Epithelial cell of prostate (primary cell): Measurements from ENCODE around the gene TOP2B.

Experiments
- DNase-seq: peaks from one replicate; pipeline ENCODE4 v3.0.0-alpha.2; 2011; ENCODE audit warnings: low read depth, low spot score
- H3K27ac ChIP-seq: fragments of 450-650 bp; 2 replicates; pipeline ENCODE4 v1.5.1; 2017; ENCODE audit warnings: mild to moderate bottlenecking

TOP2B gene

GRCh38 chr3:25633919-25634318, 30.8 kb downstream of the TOP2B start:
- DNase-seq: no peak
- no peak overlapping the region for H3K27ac ChIP-seq

DNA sequence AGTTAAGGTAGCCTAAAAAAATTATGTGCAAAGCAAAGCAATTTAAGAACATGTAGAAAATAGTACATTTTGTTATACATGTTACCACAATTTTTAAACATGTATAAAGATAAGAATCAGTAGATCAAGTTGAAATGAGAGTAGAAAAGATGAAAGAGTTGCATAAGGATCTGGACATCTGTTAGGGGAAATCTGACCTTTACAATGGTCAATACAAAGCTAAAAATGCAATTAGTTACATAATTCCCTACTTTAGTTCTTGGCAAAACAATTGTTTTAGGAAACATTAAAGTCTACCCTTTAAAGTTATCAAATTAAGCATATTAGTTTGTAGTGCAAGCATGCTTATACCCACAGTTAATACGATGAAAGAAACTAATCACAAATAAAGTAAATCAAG, 32.7 kb downstream of the TOP2B start:
- no peak overlapping the region for H3K27ac ChIP-seq
- no peak for DNase-seq

DNA sequence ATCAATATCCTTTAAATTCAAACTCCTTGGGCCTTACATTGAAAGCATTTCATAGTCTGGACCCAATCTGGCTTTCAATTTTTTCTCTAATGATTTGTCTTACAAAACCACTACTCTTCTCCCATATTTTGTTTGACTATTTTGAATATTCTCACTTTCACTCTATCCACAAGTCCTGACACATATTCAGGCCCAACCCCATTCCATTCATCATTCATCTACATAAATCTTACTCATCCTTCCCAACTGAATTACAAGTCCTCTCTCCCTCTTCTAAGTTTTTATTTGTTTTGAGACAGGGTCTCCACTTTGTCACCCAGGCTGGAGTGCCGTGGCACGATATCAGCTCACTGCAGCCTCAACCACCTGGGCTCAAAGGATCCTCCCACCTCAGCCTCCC, 43.6 kb downstream of the TOP2B start:
- H3K27ac ChIP-seq: no peak overlapping the region
- DNase-seq: peak; percentile 18

- DNase-seq: no peak
- H3K27ac ChIP-seq: no peak overlapping the region
Observed at GRCh38 chr3:25620493-25620892, 44.2 kb downstream of the TOP2B start.

DNA sequence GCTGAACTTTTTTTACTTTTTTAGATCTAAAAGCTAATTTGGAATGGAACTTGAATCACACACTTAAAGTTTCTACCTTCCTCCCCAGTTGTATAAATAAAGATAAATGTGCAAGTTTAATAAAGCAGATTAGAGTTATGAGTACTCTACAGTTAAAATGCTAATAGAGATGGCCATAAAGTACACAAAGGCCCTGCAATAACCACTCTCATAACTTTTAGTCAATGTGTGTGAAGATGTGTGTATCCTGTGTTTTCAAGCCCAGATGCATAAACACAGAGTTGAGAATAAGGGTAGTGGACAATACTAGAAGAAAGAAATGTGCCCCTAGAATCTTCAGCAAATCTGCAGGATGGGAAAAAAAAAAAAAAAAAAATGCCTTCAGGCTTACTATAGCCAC, 45.3 kb downstream of the TOP2B start:
- DNase-seq: no peak
- H3K27ac ChIP-seq: no peak overlapping the region

DNA sequence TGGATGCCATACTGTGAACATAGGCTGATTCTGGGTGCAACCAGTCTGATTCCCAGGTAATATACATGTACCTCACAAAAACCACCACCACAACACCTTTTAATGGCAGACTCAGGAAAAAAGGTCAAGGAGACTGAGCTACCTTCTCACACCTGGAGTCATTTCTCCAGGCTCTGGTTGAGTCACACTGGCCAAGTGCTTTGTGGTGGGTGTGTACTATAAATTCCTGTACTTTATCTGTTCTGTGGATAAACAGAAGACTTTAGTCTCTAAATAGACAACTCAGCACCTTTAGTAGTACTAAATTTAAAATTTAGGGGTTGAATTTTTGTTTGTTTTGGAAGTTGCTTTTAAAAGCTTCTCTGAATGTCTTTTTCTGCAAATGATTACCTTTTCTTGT, 46.7 kb downstream of the TOP2B start:
- no peak for DNase-seq
- no peak overlapping the region for H3K27ac ChIP-seq

DNA sequence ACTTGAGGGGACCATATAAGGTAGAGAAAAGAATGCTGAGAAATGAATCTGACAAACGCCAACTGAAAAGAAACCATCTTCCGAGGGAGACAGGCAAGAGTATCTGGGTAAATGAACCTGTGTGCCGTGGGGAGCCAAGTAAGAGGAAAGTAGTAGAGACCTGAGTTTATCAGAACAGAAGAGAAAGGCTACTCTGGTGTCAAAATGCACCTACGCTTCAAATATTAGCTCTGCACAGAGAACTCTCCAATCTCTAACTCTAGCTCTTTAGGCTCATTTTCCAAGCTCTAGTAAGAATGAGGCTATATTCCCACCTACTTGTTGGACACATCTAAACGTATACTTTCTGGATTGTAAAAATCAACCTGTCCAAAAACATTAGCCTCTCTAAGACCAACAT, 53.5 kb downstream of the TOP2B start:
- H3K27ac ChIP-seq: no peak overlapping the region
- DNase-seq: no peak

DNA sequence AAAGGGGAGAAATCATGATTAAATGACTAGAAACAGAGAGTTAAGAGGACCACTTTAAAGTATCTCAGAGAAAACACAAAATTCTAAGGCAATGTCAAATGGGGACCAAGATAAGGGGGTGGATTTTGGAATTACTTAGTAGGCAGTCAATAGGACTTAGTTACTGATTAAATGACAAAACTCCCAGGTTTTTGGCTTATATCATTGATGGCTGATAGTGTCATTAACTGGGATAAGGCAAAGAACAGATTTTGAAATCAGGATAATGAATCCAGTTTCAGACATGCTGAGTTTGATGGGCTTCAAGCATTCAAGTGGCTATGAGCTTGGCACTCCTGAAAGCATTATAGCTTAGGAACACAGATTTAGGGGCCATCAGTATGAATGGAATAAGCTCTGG, 53.9 kb downstream of the TOP2B start:
- DNase-seq: no peak

GRCh38 chr3:25610167-25610566, 54.5 kb downstream of the TOP2B start:
- H3K27ac ChIP-seq: no peak overlapping the region
- no peak for DNase-seq

More for the DNA sequence above, 53.9 kb downstream of the TOP2B start:
- H3K27ac ChIP-seq: no peak overlapping the region

DNA sequence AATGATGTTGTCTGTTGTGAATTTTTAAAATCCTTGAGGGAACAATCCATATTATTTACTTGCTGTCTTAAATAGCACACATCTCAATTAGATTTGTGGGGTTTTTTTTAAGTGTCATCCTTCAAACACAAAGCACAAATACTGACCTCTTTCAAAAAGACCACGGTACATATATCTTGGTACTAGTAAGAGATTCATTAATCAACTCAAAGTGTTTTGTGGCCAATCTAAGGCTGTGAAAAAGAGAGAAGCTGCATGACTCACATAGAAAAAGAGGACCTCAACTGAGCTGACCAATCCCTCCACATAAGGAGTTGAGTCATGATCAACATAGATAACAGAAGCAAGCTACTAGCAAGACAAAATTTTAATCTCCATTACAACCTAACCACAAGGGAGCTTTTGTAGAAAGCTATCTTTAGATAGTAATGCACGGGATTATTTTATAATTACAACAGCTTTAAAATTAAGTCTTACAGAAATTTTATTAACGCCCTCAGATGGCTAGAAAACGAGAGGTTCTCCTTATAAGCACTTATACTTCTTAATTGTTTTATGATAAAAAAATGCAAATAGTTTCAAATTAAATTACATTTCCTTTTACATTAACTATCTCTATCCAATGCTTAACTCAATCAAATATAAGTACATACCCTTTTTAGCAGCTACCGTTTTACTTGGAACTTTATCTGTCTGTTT, 60.5 kb downstream of the TOP2B start:
- no peak for DNase-seq
- no peak overlapping the region for H3K27ac ChIP-seq

DNA sequence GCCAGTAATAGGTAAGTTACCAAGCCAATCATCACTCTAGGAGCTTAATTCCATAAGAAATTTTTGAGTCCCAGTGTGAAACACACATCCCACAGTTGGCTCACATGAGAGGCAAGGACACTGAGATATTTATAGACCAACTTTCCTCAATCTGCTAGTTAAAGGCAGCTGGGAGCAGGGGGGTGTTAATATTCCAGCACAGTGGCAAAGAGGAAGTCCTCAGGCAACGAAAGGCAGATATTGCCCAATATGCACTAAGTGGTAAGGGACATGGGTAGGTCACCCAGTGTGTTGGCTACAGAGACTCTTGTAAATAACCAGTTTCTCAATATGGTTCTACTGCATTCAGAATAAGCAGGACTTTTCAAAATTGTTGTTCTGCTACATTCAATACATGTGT, 61.0 kb downstream of the TOP2B start:
- no peak for DNase-seq
- no peak overlapping the region for H3K27ac ChIP-seq

DNA sequence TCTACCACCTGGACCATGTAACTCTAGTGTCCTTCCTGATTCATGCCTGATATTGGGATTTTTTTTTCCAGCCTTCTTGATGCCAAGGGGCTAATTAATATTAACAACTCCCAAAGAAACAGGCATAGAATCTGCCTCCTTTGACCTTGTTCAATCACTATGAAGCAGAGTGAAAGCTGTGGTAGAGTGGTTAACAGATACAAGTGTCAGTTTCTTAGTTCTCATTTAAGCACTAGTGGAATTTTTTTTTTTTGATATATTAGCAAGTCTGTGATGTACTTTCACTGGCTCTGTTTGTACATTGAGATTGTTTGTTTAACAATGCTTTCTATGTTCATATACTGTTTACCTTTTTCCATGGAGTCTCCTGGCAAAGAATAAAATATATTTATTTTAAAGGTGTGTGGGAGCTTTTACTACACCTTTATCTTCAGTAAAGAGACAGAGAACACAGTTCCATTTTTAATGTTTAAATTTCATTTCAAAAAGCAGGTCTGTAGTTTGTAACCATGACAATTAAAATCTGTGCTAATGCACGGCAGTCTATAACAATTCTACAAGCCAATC, 67.1 kb downstream of the TOP2B start:
- no peak overlapping the region for H3K27ac ChIP-seq
- DNase-seq: no peak

DNA sequence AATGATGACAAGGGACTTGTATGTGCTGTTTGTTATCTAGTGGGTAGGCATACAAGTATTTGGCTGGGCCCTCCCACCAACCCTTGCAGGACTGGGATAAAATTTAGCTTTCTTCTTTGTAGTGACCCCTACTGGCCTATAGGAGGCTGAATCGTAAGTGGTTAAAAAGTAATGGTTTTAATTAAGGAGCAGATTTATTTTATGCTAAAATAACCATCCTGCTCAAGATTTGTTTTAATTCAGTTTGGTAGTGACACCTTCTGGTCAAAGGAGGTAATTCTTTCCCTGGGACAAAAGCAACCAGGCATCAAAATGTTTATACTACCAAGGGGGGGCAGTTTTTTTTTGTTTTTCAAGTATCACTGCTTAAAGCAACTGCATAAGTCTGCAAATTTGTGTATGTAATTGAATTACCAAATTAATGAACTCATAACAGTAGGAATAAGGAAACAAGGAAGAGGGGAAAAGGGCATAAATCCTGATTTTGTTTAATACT, 70.7 kb downstream of the TOP2B start:
- no peak for DNase-seq
- no peak overlapping the region for H3K27ac ChIP-seq

GRCh38 chr3:25593001-25593400, 71.7 kb downstream of the TOP2B start:
- DNase-seq: no peak
- H3K27ac ChIP-seq: no peak overlapping the region

DNA sequence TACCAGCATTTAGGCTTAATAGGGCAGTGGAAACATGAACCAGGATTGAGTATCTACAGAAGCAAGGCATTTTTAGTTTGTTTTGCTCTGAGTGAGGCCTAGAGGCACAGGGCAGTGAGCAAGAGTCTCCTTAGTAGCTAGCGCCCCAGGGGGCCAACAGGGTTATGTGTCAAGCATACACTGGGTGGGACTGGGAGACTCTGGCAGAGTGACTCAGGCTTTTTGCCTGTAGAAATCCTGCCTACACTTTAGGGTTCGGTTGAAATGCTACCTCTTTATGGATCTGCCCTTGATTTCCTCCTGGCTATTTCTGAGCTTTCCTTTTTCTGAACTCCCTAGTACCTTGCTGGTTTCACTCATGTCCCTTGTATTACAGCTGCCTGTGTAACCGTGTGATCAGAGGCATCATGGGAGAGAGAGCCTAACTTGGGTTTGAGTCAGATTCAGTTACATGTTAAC, 72.2 kb downstream of the TOP2B start:
- H3K27ac ChIP-seq: no peak overlapping the region

GRCh38 chr3:25589783-25590258, 74.9 kb downstream of the TOP2B start:
- H3K27ac ChIP-seq: no peak overlapping the region
- no peak for DNase-seq

More for the DNA sequence above, 72.2 kb downstream of the TOP2B start:
- peak; percentile 40 for DNase-seq

GRCh38 chr3:25589104-25589782, 75.5 kb downstream of the TOP2B start:
- no peak for DNase-seq
- no peak overlapping the region for H3K27ac ChIP-seq

DNA sequence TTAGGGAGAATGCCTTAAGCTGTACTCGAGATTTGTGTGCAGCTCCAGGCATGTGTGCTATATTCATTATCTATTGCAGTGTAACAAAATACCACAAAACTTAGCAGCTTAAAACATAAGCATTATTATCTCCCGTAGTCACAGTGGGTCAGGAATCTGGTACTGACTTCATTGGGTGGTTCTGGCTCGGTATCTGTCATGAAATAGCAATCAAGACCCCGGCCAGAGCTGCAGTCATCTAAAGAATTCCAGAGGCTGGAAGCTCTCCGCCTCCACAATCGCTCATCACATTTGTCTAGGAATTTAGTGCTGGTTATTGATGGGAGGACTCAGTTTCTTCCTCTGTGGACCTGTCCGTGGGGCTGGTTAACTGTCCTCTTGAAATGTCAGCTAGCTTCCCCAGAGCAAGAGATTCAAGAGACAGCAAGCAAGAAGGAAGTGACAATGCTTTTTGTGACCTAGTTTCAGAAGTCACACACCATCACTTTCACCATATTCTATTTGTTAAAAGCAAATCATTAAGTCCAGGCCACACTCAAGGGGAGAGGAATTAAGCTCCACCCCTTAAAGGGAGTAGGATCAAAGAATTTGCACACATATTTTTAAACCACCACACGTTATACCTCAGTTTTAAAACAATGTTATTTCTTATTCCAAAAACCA, 76.1 kb downstream of the TOP2B start:
- H3K27ac ChIP-seq: no peak overlapping the region
- no peak for DNase-seq

- no peak overlapping the region for H3K27ac ChIP-seq
Observed at GRCh38 chr3:25587975-25588374, 76.7 kb downstream of the TOP2B start.

DNA sequence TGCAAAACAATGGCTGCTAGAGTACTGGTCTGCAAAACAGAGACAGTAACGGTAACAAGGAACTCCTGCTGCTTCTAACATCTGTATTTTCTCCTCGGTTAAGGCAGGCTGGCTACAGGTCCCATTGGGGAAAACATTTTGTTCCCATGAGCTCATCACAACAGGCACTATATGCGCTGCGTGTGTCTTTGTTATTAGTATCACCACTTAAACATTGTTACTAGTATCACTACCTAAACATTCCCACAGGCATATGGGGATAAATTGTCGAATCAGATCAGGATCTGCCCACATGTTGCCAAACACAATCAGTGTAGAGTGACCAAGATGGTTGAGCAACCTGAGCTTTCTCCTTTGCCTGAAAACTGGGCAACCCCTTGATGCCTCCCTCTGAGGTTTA, 77.2 kb downstream of the TOP2B start:
- H3K27ac ChIP-seq: no peak overlapping the region
- no peak for DNase-seq

More at GRCh38 chr3:25587975-25588374, 76.7 kb downstream of the TOP2B start:
- DNase-seq: no peak

DNA sequence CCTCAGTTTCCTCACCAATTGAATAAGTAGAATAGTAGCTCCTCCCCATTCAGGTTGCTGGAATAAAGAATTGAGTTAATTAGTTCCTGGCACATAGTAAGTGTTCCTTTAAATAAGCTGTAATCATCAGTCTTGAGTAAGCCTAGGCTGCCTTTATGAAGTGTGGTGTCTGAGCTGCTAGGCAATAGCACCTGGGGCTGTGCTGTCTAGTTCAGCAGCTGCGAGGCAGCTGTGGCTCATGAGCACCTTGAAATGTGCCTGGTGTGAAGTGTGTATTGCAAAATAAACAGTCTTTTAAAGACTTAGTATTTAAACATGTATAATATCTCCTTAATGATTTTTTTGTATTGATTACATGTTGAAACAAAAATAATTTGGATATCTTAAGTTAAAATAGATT, 77.6 kb downstream of the TOP2B start:
- DNase-seq: no peak
- no peak overlapping the region for H3K27ac ChIP-seq
